ENCODE data around the gene HRAS. TPM values are rescaled to one million over a fixed set of nuclear protein-coding genes. Genes with fewer than 3 reads are reported as not detected.

Gene HRAS
- total RNA-seq, 1 donor from 2014 or later: 41.5 TPM

- Mint-ChIP-seq H3K9me3 (no peaks in the 10 kb centered on the region), H3K36me3 (peaks cover 5% of the 10 kb centered on the region), H3K27me3 (ENCODE audit: low read depth) (no peaks in the 10 kb centered on the region), H3K27ac (no peak overlapping the region), H3K4me1 (no peaks in the 10 kb centered on the region), H3K4me3 (no peak overlapping the region)
- TF ChIP-seq, protein P1, sequence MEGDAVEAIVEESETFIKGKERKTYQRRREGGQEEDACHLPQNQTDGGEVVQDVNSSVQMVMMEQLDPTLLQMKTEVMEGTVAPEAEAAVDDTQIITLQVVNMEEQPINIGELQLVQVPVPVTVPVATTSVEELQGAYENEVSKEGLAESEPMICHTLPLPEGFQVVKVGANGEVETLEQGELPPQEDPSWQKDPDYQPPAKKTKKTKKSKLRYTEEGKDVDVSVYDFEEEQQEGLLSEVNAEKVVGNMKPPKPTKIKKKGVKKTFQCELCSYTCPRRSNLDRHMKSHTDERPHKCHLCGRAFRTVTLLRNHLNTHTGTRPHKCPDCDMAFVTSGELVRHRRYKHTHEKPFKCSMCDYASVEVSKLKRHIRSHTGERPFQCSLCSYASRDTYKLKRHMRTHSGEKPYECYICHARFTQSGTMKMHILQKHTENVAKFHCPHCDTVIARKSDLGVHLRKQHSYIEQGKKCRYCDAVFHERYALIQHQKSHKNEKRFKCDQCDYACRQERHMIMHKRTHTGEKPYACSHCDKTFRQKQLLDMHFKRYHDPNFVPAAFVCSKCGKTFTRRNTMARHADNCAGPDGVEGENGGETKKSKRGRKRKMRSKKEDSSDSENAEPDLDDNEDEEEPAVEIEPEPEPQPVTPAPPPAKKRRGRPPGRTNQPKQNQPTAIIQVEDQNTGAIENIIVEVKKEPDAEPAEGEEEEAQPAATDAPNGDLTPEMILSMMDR (IDR thresholded peaks at IDR 0.05; ENCODE audit: unreplicated experiment): no peak
- no peak for DNase-seq (ENCODE audit: low spot score in 2 of 2, unreplicated experiment in 2 of 2)
Observed at GRCh38 chr11:529728-530411, 5.5 kb downstream of the HRAS start.

- Mint-ChIP-seq H3K9me3 (peaks cover 2% of the 10 kb centered on the region), H3K27ac (no peak overlapping the region), H3K4me1 (no peaks in the 10 kb centered on the region), H3K27me3 (ENCODE audit: low read depth) (no peaks in the 10 kb centered on the region), H3K36me3 (peaks cover 6% of the 10 kb centered on the region), H3K4me3 (no peak overlapping the region)
- no peak for DNase-seq (ENCODE audit: low spot score in 2 of 2, unreplicated experiment in 2 of 2)
- TF ChIP-seq, protein P1 (IDR thresholded peaks at IDR 0.05; ENCODE audit: unreplicated experiment): no peak
Observed at GRCh38 chr11:528815-529727, 6.3 kb downstream of the HRAS start.

- TF ChIP-seq, protein P1 (IDR thresholded peaks at IDR 0.05; ENCODE audit: unreplicated experiment): no peak
- no peak overlapping the region for H3K4me3 Mint-ChIP-seq
- no peaks in the 10 kb centered on the region for H3K4me1 Mint-ChIP-seq
- H3K36me3 Mint-ChIP-seq: peaks cover 8% of the 10 kb centered on the region
- no peaks in the 10 kb centered on the region for H3K27me3 Mint-ChIP-seq (ENCODE audit: low read depth)
- DNase-seq (ENCODE audit: low spot score in 2 of 2, unreplicated experiment in 2 of 2): no peak
- H3K27ac Mint-ChIP-seq: no peak overlapping the region
- peaks cover 4% of the 10 kb centered on the region for H3K9me3 Mint-ChIP-seq
Observed at GRCh38 chr11:528166-528814, 7.1 kb downstream of the HRAS start.

DNA sequence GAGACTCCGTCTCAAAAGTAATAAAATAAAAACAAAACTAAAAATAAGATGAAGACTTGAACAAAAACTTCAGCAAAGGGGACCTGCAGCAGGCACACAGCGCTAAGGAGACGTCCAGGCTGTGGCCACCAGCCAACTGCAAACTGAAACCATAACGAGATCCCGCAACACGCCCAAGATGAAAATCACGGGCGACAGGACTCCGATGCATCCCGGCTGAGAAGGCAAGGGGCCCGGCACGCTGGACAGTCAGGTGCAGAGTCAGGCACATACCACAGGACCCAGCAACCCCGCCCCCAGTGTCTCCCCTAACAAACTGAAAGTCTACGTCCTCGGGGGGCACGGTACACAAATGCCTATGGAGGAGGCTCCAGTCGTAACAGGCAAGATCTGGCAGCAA is 9.2 kb downstream of the HRAS start:
- Mint-ChIP-seq H3K36me3 (peaks cover 2% of the 10 kb centered on the region), H3K4me3 (no peak overlapping the region), H3K4me1 (no peaks in the 10 kb centered on the region), H3K27me3 (ENCODE audit: low read depth) (no peaks in the 10 kb centered on the region), H3K27ac (no peak overlapping the region), H3K9me3 (peaks cover 5% of the 10 kb centered on the region)
- TF ChIP-seq, protein P1 (IDR thresholded peaks at IDR 0.05; ENCODE audit: unreplicated experiment): no peak
- DNase-seq (ENCODE audit: low spot score in 2 of 2, unreplicated experiment in 2 of 2): no peak

GRCh38 chr11:521177-521688 is 14.1 kb downstream of the HRAS start:
- Mint-ChIP-seq H3K4me1 (no peaks in the 10 kb centered on the region), H3K27ac (no peak overlapping the region), H3K9me3 (peaks cover 18% of the 10 kb centered on the region), H3K4me3 (no peak overlapping the region), H3K36me3 (peaks cover 14% of the 10 kb centered on the region), H3K27me3 (ENCODE audit: low read depth) (no peaks in the 10 kb centered on the region)
- TF ChIP-seq, protein P1 (IDR thresholded peaks at IDR 0.05; ENCODE audit: unreplicated experiment): no peak
- no peak for DNase-seq (ENCODE audit: low spot score in 2 of 2, unreplicated experiment in 2 of 2)
